ACHN (cell line): ENCODE results near the gene TBC1D2B.
"Not testable (repeated sequence)": the region's sequence is repeated elsewhere in the genome, so short reads cannot be mapped to it uniquely, and the experiment has no call there.

Experiments used
- DNase-seq: peaks from one replicate; pipeline ENCODE4 v3.0.0-alpha.2; 2015
- in situ Hi-C: cut with HindIII; loops from 2 replicates; pipeline ENCODE4 v1.10.0; 2017; ENCODE audit warnings: low sequenced_read_pairs, low pct_ligation_motif_present, low pct_unique_long_range_greater_than_20kb

TBC1D2B gene

GRCh38 chr15:77950470-77950869, 127.0 kb downstream of the TBC1D2B start:
- in situ Hi-C loops, DNase-seq: not testable (repeated sequence)

DNA sequence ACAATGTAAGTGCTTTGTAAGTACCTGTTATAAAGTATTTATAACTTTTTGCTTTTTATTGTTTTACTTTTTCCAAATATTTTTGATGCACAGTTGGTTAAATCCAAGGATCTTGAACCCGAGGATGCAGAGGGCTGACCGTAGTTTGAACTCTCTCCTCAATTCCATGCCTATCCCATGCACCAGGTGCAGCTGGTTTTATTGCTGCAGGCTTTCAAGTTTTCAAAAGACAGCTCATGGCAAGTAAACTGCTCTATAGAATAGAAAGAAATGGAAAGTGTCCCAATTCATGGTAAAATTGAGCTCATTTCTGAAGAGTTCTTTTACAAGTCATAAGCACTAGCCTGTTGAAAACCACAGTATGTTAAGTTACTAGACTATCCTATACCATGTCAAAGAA, 131.9 kb downstream of the TBC1D2B start:
- in situ Hi-C loops: no loop called here
- DNase-seq: no peak
